Measurements from ENCODE around the gene CDH4. TPM values are rescaled to one million over a fixed set of nuclear protein-coding genes. Genes with fewer than 3 reads are reported as not detected.

The CDH4 gene
- total RNA-seq, 1 experiment from 2014 or later, result not detected

DNA sequence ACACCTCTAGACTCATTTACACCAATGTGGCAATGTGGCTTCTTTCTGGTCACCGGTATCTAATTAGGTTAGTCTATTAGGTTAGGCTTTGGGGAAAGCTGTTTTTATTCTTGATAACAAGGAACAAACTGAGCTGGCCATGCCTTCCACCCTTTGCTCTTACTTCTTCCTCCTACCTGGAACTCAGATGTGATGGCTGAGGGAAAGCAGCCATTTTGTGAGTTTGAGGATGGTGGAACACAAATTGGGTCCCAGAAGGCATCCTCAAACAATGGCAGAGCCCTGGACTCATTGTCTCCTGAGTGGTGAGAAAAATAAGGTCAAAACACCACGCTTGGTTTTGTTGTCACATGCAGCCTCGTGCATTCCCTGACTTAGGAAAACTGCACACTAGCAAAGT, 7.7 kb downstream of the CDH4 start:
- no peaks in the 10 kb centered on the region for H3K36me3 ChIP-seq (ENCODE audit: low read depth)
- ChIA-PET CTCF (no interaction called here), POLR2A (ENCODE audit: unreplicated experiment) (no interaction called here)
- H3K4me2 ChIP-seq, result no peak overlapping the region
- no peaks in the 10 kb centered on the region for H3K9me3 ChIP-seq (ENCODE audit: insufficient read depth, low read depth)
- H3K27me3 ChIP-seq (ENCODE audit: insufficient read depth, low read depth), result peaks cover 84% of the 10 kb centered on the region
- H3F3A ChIP-seq (ENCODE audit: insufficient read depth, low read depth), result no peaks in the 10 kb centered on the region
- H4K20me1 ChIP-seq (ENCODE audit: insufficient read depth), result no peaks in the 10 kb centered on the region
- no peak overlapping the region for H2AFZ ChIP-seq
- intact Hi-C loops (cut with micrococcal nuclease; ENCODE audit: unreplicated experiment), result no loop called here
- no peak overlapping the region for H3K27ac ChIP-seq
- H3K9me2 ChIP-seq (ENCODE audit: insufficient read depth), result no peaks in the 10 kb centered on the region
- H3K4me3 ChIP-seq, result no peak overlapping the region
- no TSS peak for BruUV-seq (replicated peaks)
- DNase-seq, result no peak
- no peaks in the 10 kb centered on the region for H3K4me1 ChIP-seq (replicated peaks; ENCODE audit: insufficient read depth)
- no peaks in the 10 kb centered on the region for H3K79me2 ChIP-seq (ENCODE audit: low read depth)
- TF ChIP-seq, protein P1, sequence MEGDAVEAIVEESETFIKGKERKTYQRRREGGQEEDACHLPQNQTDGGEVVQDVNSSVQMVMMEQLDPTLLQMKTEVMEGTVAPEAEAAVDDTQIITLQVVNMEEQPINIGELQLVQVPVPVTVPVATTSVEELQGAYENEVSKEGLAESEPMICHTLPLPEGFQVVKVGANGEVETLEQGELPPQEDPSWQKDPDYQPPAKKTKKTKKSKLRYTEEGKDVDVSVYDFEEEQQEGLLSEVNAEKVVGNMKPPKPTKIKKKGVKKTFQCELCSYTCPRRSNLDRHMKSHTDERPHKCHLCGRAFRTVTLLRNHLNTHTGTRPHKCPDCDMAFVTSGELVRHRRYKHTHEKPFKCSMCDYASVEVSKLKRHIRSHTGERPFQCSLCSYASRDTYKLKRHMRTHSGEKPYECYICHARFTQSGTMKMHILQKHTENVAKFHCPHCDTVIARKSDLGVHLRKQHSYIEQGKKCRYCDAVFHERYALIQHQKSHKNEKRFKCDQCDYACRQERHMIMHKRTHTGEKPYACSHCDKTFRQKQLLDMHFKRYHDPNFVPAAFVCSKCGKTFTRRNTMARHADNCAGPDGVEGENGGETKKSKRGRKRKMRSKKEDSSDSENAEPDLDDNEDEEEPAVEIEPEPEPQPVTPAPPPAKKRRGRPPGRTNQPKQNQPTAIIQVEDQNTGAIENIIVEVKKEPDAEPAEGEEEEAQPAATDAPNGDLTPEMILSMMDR (conservative IDR thresholded peaks at IDR 0.05), result no peak
- no peak for TF ChIP-seq EZH2 (IDR thresholded peaks at IDR 0.05; ENCODE audit: low read depth)

DNA sequence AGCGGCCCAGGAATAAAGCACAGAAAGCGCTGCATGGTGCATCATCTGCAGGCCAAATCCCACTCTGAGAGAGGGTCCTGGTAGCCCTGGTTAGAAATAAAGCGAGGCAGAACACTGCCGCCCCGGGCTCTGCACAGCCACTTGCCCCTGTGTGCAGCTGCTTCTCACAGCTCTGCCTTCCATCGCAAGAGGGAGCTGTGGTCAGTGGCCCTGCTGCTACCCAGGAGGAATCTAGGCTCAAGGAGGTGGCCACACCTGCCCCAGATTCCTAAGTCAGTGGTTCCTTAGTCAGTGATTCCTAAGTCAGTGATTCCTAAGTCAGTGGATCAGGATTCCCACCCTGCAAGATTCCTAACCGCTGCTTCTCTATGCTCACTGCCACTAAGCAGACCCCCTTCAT, 8.8 kb downstream of the CDH4 start:
- no peak for TF ChIP-seq EZH2 (IDR thresholded peaks at IDR 0.05; ENCODE audit: low read depth)
- TF ChIP-seq, protein P1 (conservative IDR thresholded peaks at IDR 0.05), result no peak; the same call in 1 of the 2 replicates
- no peaks in the 10 kb centered on the region for H3K9me3 ChIP-seq (ENCODE audit: insufficient read depth, low read depth)
- no peaks in the 10 kb centered on the region for H3K79me2 ChIP-seq (ENCODE audit: low read depth)
- no peaks in the 10 kb centered on the region for H4K20me1 ChIP-seq (ENCODE audit: insufficient read depth)
- H3K27ac ChIP-seq, result no peak overlapping the region
- H3F3A ChIP-seq (ENCODE audit: insufficient read depth, low read depth), result no peaks in the 10 kb centered on the region
- H3K4me2 ChIP-seq, result no peak overlapping the region
- no peak overlapping the region for H2AFZ ChIP-seq
- H3K27me3 ChIP-seq (ENCODE audit: insufficient read depth, low read depth), result peaks cover 80% of the 10 kb centered on the region
- intact Hi-C loops (cut with micrococcal nuclease; ENCODE audit: unreplicated experiment), result no loop called here
- ChIA-PET CTCF (interaction anchor here (0.6 kb wide), 1 partner anchor 1262 kb away, joined by 5 read pairs; no protein-coding TSS in a partner anchor), POLR2A (ENCODE audit: unreplicated experiment) (no interaction called here)
- no peaks in the 10 kb centered on the region for H3K9me2 ChIP-seq (ENCODE audit: insufficient read depth)
- no peaks in the 10 kb centered on the region for H3K36me3 ChIP-seq (ENCODE audit: low read depth)
- BruUV-seq (replicated peaks), result no TSS peak
- no peak for DNase-seq
- H3K4me1 ChIP-seq (replicated peaks; ENCODE audit: insufficient read depth), result no peaks in the 10 kb centered on the region
- H3K4me3 ChIP-seq, result no peak overlapping the region

DNA sequence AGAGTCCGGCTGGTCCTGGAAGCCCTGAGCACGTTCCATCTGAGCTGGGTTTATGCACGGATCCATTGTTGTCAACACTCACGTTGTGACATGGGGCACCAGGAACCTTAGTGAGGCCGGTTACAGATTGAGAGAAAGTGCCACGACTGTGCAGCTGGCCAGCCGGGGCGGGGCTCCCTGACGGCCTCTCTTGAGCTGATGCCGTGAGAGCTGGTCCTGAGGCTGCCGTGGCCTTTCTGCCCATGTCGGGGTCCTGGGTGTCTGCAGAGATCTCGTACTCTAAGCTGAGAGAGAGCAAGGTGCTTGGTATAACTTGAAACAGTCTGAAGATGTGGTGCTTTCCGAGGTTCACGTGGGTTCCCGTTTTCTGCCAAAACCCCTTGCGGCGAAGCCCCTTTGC, 10.0 kb downstream of the CDH4 start:
- no peak for TF ChIP-seq EZH2 (IDR thresholded peaks at IDR 0.05; ENCODE audit: low read depth)
- TF ChIP-seq, protein P1 (conservative IDR thresholded peaks at IDR 0.05), result no peak
- POLR2A ChIA-PET (ENCODE audit: unreplicated experiment), result no interaction called here

More for the DNA sequence above, 10.0 kb downstream of the CDH4 start:
- intact Hi-C loops (cut with micrococcal nuclease; ENCODE audit: unreplicated experiment), result loop anchor here (2.0 kb wide), 1 partner anchor 1205 kb away; no protein-coding TSS in a partner anchor
- H3K9me2 ChIP-seq (ENCODE audit: insufficient read depth), result no peaks in the 10 kb centered on the region
- H3F3A ChIP-seq (ENCODE audit: insufficient read depth, low read depth), result no peaks in the 10 kb centered on the region
- H3K79me2 ChIP-seq (ENCODE audit: low read depth), result no peaks in the 10 kb centered on the region
- H3K4me3 ChIP-seq, result no peak overlapping the region
- no peaks in the 10 kb centered on the region for H3K4me1 ChIP-seq (replicated peaks; ENCODE audit: insufficient read depth)
- no peak overlapping the region for H3K4me2 ChIP-seq
- H2AFZ ChIP-seq, result no peak overlapping the region
- no peaks in the 10 kb centered on the region for H3K36me3 ChIP-seq (ENCODE audit: low read depth)
- peaks cover 80% of the 10 kb centered on the region for H3K27me3 ChIP-seq (ENCODE audit: insufficient read depth, low read depth)
- DNase-seq, result no peak
- H3K27ac ChIP-seq, result no peak overlapping the region
- H3K9me3 ChIP-seq (ENCODE audit: insufficient read depth, low read depth), result no peaks in the 10 kb centered on the region
- H4K20me1 ChIP-seq (ENCODE audit: insufficient read depth), result no peaks in the 10 kb centered on the region
- no TSS peak for BruUV-seq (replicated peaks)
- CTCF ChIA-PET, result no interaction called here
